ENCODE results near the gene CABS1. TPM values are rescaled to one million over a fixed set of nuclear protein-coding genes. Genes with fewer than 3 reads are reported as not detected.

Gene CABS1
- total RNA-seq, 1 experiment from 2014 or later: not detected

DNA sequence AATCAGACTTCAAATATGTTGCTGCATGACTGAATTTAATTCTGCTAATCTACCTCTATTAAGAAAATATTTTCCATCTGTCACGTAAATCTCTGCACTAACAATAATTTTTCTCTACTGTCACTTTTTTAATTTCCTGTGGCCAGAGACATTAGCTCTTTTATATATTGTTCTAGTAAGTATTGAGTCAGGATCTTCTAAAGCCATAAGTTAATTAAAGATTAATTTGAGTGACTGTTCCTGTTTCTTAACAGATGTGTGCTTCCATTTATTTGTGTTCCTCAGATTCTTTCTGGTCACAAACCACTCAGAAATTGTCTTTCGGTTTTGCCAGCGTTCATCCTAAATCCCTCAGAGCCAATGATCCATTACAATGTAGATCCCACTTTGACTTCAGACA is 45.8 kb downstream of the CABS1 start:
- DNase-seq (ENCODE audit: extremely low read depth, low read depth): no peak

DNA sequence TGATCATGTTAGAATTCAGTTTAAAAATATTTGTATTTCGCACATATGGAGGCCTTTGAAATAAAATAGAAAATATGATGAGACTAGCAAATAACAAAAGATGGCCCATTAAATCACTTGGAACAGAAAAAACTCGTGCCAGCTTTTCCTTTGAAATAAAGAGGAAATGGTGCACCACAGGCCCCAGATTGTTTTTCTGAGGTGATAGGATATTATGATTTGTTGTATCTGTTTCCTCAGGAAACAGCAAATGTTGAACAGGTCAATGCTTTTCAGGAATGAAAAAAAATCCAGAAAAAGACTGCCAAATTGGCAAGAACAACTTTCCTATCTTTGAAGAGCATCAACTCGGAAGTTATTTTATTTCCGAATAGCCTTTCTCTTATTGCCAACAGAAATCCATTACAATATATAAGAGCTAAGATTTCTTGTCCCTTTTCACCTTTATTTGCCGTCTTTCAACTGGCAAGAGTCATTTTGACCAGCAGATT is 48.0 kb downstream of the CABS1 start, which contains the start of gene SMR3B:
Gene SMR3B (plus strand): TSS at position 441 of the 491 bp plus-strand sequence. CDS start 1,380 bp downstream, outside the sequence.
- DNase-seq (ENCODE audit: extremely low read depth, low read depth): no peak

Other genes with a start within 250 kb of the CABS1 start
- gene PRR27, start 180.7 kb upstream of the CABS1 start, total RNA-seq (2014; rRNA removed; shearing (Covaris generic)): not detected in 2 replicates
- gene ODAM, start 139.3 kb upstream of the CABS1 start, total RNA-seq (2014; rRNA removed; shearing (Covaris generic)): not detected in 2 replicates
- gene FDCSP, start 108.9 kb upstream of the CABS1 start, total RNA-seq (2014; rRNA removed; shearing (Covaris generic)): not detected in 2 replicates
- gene CSN3, start 92.4 kb upstream of the CABS1 start, total RNA-seq (2014; rRNA removed; shearing (Covaris generic)): not detected in 2 replicates
- gene SMR3A, start 25.8 kb downstream of the CABS1 start, total RNA-seq (2014; rRNA removed; shearing (Covaris generic)): not detected in 2 replicates
- not detected in 2 replicates for gene SMR3B, start 48.1 kb downstream of the CABS1 start, total RNA-seq (2014; rRNA removed; shearing (Covaris generic))
- not detected in 2 replicates for gene OPRPN, start 63.0 kb downstream of the CABS1 start, total RNA-seq (2014; rRNA removed; shearing (Covaris generic))
- gene MUC7, start 137.2 kb downstream of the CABS1 start, total RNA-seq (2014; rRNA removed; shearing (Covaris generic)): not detected in 2 replicates
- not detected in 2 replicates for gene AMTN, start 183.6 kb downstream of the CABS1 start, total RNA-seq (2014; rRNA removed; shearing (Covaris generic))